Stimulated activated CD4-positive, alpha-beta T cell treated with anti-CD3 and anti-CD28 coated beads, Interleukin-2, amount 100 ng/mL, for 24 hours (primary cell): ENCODE results near the gene KSR1.
"Not testable (repeated sequence)": the region's sequence is repeated elsewhere in the genome, so short reads cannot be mapped to it uniquely, and the experiment has no call there.

Experiments
- DNase-seq, 2 donors: peaks; one replicate each; pipeline ENCODE4 v3.0.0-alpha.2; 2020

The KSR1 gene

GRCh38 chr17:27496437-27496943 lies 40.2 kb downstream of the KSR1 start:
- no peak for DNase-seq

GRCh38 chr17:27496971-27497370 lies 40.7 kb downstream of the KSR1 start:
- DNase-seq, result no peak

DNA sequence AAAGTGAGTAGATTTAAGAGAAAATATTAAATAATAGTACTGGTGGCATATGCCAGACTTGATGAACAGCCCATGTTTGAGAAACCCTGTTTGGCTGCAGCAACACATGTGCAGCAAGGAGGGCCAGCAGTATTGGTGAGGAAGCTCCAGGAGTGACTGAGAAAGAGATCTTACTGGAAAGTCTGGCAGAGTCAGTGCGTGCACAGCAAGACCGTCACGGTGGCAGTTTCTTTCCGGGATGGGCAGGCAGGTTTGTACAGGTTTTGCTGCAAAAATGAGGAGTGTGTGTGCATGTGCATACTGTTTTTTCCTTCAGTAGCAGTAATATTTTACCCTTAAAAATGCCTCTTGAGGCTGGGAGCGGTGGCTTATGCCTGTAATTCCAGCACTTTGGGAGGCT lies 41.4 kb downstream of the KSR1 start:
- DNase-seq, result no peak

DNA sequence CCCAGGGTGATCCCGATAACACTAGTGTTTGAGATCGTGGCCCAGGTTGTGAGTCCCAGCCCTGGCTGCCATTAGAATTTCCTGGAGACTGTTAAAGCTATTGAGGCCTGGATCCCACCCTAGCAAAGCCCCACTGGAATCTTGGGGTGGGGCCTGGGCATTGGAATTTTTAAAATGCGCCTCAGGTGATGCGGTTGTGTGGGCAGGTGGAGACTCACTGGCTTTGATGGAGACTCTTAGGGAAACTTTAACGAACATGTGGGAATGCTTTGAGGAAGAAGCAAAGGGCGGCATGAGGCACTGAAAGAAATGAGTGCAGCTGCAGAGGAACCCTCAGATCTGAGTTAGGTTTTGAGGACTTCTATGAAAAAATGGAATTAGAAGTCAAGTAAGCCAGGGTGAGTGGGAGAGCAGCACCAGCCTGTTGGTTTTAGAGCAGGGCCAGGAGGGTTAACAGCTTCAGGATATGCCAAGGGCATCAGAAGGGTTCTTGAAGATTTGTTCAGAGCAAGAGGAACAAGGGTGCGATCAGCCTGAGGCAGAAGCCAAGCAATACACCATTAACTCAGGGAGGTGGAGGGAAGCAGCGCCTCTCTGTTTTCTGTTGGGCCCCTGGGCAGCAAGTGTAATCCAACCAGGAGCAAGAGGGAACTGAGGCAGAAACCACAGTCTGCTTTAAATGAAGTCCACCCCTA lies 42.5 kb downstream of the KSR1 start:
- no peak for DNase-seq

GRCh38 chr17:27499451-27500265 lies 43.4 kb downstream of the KSR1 start:
- DNase-seq, result no peak

DNA sequence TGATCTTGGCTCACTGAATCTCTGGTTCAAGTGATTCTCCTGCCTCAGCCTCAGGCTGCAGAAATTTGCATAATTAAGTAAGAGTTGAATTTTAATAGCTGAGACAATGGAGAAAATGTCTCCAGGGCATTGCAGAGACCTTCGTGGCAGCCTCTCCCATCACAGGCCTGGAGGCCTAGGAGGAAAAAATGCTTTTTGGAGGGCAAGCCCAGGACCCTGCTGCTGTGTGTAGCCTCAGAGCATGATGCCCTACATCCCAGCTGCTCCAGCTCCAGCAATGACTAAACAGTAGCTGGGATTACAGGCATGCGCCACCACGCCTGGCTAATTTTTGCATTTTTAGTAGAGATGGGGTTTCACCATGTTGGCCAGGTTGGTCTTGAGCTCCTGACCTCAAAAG lies 45.1 kb downstream of the KSR1 start:
- not testable (repeated sequence) for DNase-seq

DNA sequence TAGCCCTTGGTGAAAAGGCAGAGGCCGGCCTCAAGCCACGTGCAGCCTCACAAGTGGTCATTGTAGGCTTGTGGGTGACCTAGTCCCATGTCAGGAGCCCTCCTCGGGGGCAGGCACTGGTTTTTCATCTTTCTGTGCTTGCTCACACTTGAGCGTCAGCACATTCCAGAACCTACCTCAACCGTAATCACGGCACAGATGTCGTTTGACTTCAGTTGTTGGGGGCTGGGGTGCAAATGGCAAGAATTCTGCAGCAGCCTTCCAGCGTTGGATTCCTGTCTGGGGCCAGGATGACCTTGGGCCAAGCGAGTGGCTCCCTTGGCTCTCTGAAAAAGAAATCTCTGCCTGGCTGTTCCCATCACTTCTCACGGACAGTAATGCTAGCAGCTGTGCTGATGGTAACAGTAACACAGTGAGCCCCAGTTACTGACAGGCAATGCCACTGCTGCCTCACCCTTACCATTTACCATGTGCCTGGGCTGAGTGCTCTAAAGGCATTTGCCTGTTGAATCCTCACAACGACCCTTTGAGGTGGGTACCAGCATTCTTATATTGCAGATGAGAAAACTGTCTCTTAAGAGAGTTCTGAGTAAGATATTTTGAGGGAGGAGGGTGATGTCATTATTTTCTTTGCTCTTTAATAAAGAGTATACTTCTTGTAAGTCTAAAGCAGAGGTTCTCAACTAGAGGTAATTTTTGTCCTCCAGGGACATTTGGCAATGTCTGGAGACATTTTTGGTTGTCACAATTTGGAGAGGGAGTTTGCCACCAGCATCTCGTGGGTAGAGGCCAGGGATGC lies 46.5 kb downstream of the KSR1 start:
- DNase-seq, result no peak

- no peak for DNase-seq
These were observed 47.4 kb downstream of the KSR1 start for GRCh38 chr17:27503611-27504010.

- DNase-seq, result no peak
These were observed 48.1 kb downstream of the KSR1 start for GRCh38 chr17:27504188-27504995.

- DNase-seq, result no peak
These were observed 50.3 kb downstream of the KSR1 start for GRCh38 chr17:27506348-27507218.

DNA sequence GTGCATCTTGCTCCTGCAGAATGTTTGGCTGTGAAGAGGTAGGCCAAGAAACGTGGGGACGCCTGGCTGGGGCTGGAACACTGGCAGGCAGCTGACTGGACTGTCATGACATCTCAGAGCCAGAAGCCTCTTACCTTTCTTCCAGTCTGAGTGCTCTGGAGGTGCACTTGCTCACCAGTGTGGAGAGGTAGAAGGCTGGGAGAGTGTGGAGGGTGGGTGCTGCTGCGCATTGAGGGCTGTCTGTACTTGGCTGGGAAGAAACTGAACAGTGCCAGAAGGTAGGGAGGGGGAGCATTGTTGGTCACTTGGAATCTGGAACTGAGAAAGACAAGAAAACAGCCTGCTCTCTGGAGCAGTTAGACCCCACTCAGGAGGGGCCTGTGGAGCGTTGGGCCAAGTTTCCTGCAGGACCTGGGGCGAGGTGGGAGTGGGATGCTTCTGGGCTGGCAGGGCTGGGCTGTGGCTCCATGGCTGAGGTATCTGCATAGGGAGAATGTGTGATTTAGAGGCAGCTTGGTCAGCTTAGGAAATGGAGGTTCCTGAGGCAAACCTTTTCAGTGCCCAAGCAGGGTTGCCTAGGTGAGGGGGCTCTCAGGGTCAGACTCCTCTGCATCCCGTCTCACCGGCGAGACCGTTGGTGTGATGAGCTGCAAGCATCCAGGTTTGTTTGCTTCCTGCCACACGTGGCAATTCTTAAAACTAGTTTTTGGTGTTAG lies 55.1 kb downstream of the KSR1 start:
- no peak for DNase-seq

DNA sequence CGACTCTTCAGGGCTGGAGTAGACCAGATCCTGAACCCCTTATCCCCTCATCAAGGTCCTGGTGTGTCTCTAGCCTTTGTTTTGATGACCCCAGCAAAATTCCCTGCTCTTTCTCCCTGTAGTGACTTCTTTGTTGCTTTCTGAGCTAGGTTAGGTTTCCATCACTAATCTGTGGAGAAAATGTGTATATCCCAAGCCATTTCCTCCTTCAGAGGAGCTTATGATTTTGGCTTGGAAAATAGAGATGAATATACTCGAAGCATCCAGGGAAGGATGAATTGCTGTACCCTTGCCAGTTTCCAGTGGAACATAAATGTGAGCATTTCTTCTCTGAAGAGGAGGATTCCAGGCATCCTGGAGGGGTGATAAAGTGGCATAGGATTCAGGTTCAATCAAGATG lies 55.8 kb downstream of the KSR1 start:
- no peak for DNase-seq

DNA sequence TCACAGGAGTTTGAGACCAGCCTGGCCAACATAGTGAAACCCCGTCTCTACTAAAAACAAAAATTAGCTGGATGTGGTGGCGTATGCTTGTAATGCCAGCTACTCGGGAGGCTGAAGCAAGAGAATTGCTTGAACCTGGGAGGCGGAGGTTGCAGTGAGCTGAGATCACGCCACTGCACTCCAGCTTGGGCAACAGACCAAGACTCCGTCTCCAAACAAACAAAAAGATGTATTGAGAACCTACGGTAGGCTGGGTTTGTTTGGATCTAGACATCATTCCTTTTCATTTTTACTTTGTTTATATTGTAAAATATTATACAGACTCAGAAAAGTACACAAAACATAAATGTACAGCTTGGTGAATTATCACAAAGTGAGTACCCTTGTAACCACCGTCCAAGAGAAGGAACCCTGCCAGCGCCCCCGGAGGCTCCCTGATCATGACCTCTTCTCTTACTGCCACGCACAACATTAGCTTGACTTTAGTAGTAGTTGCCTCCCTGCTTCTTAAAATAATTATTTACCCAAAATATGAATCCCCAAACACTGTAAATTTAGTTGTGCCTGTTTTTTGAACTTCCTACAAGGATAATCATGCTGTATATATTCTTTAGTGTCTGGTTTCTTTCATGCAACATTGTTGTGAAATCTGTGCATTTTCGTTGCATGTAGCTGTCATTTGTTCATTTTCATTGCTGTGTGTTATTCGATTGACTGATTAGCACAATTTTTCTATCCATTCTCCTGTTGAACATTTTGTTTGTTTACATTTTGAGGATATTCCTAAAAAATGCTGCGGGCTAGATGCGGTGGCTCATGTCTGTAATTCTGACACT lies 56.5 kb downstream of the KSR1 start:
- no peak for DNase-seq

GRCh38 chr17:27513849-27514248 lies 57.6 kb downstream of the KSR1 start:
- no peak for DNase-seq

DNA sequence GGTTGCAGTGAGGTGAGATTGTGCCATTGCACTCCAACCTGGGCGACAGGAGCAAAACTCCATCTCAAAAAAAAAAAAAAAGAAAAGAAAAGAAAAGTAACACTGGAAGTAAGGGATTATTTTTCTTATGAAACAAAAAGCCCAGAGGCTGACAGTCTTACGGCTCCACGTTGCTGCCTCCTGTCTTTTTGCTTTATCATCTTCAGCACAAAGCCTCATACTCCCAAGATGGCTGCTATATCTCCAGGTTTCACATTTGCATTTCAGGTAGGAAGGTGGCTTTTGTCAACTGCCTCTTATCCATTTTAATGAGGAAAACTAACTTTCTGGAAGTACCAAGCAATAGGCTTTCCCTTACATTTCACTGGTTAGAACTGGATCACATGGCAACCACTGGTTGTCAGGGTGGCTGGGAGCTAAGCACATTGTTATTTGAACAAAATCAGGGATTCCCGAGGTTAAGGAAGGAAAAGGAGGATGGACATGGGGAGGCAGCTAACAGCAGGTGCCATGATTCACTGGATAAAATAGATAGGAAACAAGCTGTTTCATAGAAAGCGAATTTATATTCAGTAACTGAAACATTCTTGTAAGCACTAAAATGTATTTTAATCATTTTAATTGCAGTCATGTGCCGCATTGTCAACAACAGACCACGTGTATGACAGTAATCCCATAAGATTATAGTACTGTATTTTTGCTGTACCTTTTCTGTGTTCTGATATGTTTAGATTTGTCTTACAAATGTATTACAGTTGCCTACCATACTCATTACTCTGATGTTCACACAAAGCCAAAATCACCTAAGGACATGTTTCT lies 58.6 kb downstream of the KSR1 start:
- no peak for DNase-seq

DNA sequence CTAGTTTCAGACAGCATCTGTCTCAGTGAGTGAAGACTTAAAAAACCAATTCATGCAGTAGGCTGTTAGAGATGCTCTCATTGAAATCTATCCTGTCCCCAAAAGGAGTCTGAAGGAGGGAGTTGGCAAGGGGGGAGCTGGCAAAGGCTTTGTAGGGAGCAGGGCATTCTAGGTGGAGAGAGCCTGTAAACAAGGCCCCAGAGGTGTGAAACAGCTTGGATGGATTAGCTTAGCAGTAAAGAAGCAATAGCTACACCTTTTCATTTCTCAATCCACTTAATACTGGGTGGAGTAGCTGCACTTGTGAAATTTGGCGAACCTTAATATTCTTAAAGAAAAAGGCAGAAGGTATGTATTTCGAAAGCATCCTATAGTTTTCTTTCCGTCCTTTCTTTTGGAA lies 61.8 kb downstream of the KSR1 start:
- DNase-seq, result no peak

GRCh38 chr17:27518545-27519521 lies 62.6 kb downstream of the KSR1 start:
- DNase-seq, result no peak

GRCh38 chr17:27519550-27519949 lies 63.3 kb downstream of the KSR1 start:
- DNase-seq, result no peak
